HG03097 (cell line): ENCODE data around the gene ATN1.

Source experiments
- ATAC-seq: cut with Tn5 transposase; IDR thresholded peaks from one replicate; pipeline ENCODE4 v1.9.1; 2021; ENCODE audit not compliant: unreplicated experiment, low FRiP score

ATN1 gene

GRCh38 chr12:6942331-6942665, 14.5 kb downstream of the ATN1 start:
- no peak for ATAC-seq

- peak; percentile 24 for ATAC-seq
Measured at GRCh38 chr12:6943389-6943721, 15.6 kb downstream of the ATN1 start.

- ATAC-seq: peak; percentile 35
Measured at GRCh38 chr12:6943722-6944380, 16.1 kb downstream of the ATN1 start, which contains the start of the genes C12orf57 and RNU7-1. C12orf57 (plus strand) TSS chr12:6944022; CDS start chr12:6944122, 100 bp downstream. RNU7-1 (plus strand) TSS chr12:6943816.

GRCh38 chr12:6944381-6945186, 16.8 kb downstream of the ATN1 start:
- peak; percentile 35 for ATAC-seq

- no peak for ATAC-seq
Measured at GRCh38 chr12:6945613-6946012, 17.9 kb downstream of the ATN1 start.

GRCh38 chr12:6946033-6946919, 18.5 kb downstream of the ATN1 start:
- ATAC-seq: peak; percentile 25

GRCh38 chr12:6946920-6947374, 19.2 kb downstream of the ATN1 start:
- ATAC-seq: no peak

GRCh38 chr12:6947615-6948014, 19.9 kb downstream of the ATN1 start:
- no peak for ATAC-seq

GRCh38 chr12:6948873-6949594, 21.3 kb downstream of the ATN1 start:
- ATAC-seq: no peak

- ATAC-seq: no peak
Measured at GRCh38 chr12:6950401-6950801, 22.6 kb downstream of the ATN1 start.

GRCh38 chr12:6950811-6951540, 23.2 kb downstream of the ATN1 start, which contains the start of gene PTPN6:
PTPN6 (plus strand) TSS chr12:6951356; CDS start chr12:6951513, 157 bp downstream.
- ATAC-seq: no peak

GRCh38 chr12:6951551-6952120, 23.9 kb downstream of the ATN1 start:
- no peak for ATAC-seq

GRCh38 chr12:6952121-6952862, 24.5 kb downstream of the ATN1 start:
- ATAC-seq: no peak

- no peak for ATAC-seq
Measured at GRCh38 chr12:6952863-6953441, 25.2 kb downstream of the ATN1 start.

- ATAC-seq: peak; percentile 43
Measured at GRCh38 chr12:6953442-6954315, 25.9 kb downstream of the ATN1 start.

GRCh38 chr12:6954316-6955107, 26.8 kb downstream of the ATN1 start:
- ATAC-seq: no peak
